Activated naive CD8-positive, alpha-beta T cell treated with anti-CD3 and anti-CD28 coated beads, Interleukin-2, amount 50 U/mL, for 24 hours (primary cell): ENCODE data around the gene CCSER2.
A peak's percentile ranks its signal among the peaks of the same experiment; 100 is the strongest.
"Not testable (repeated sequence)": the region's sequence is repeated elsewhere in the genome, so short reads cannot be mapped to it uniquely, and the experiment has no call there.

Source experiments
- ATAC-seq: fragments of 150-1000 bp; cut with Tn5 transposase; one replicate; pipeline ENCODE4 v1.10.0; 2021
- DNase-seq: peaks from one replicate; pipeline ENCODE4 v3.0.0; 2021
- H3K27ac Mint-ChIP-seq: one replicate; pipeline ENCODE4 v1.8.0; 2021; ENCODE audit warnings: mild to moderate bottlenecking, mixed read lengths
- H3K27me3 Mint-ChIP-seq: one replicate; pipeline ENCODE4 v1.8.0; 2021; ENCODE audit warnings: mixed read lengths
- H3K36me3 Mint-ChIP-seq: one replicate; pipeline ENCODE4 v1.8.0; 2021; ENCODE audit warnings: low read depth, mixed read lengths
- H3K4me1 Mint-ChIP-seq: one replicate; pipeline ENCODE4 v1.8.0; 2021; ENCODE audit warnings: mixed read lengths
- H3K4me3 Mint-ChIP-seq: one replicate; pipeline ENCODE4 v1.8.0; 2021; ENCODE audit warnings: mild to moderate bottlenecking, moderate library complexity, mixed read lengths
- H3K9me3 Mint-ChIP-seq: one replicate; pipeline ENCODE4 v1.8.0; 2021; ENCODE audit warnings: mixed read lengths

Gene CCSER2

GRCh38 chr10:84407388-84408049 lies 79.1 kb downstream of the CCSER2 start:
- no peak overlapping the region for H3K4me3 Mint-ChIP-seq
- peaks cover 36% of the 10 kb centered on the region for H3K36me3 Mint-ChIP-seq
- DNase-seq = no peak
- no peak for ATAC-seq
- H3K27me3 Mint-ChIP-seq = no peaks in the 10 kb centered on the region
- peaks cover 27% of the 10 kb centered on the region for H3K9me3 Mint-ChIP-seq
- peaks cover 22% of the 10 kb centered on the region for H3K4me1 Mint-ChIP-seq
- H3K27ac Mint-ChIP-seq = no peak overlapping the region

- peaks cover 51% of the 10 kb centered on the region for H3K9me3 Mint-ChIP-seq
- peaks cover 5% of the 10 kb centered on the region for H3K4me1 Mint-ChIP-seq
- H3K36me3 Mint-ChIP-seq = peaks cover 71% of the 10 kb centered on the region
- no peak overlapping the region for H3K27ac Mint-ChIP-seq
- no peak overlapping the region for H3K4me3 Mint-ChIP-seq
- no peak for ATAC-seq
- no peaks in the 10 kb centered on the region for H3K27me3 Mint-ChIP-seq
- no peak for DNase-seq
Measured at GRCh38 chr10:84412482-84412881, 84.1 kb downstream of the CCSER2 start.

DNA sequence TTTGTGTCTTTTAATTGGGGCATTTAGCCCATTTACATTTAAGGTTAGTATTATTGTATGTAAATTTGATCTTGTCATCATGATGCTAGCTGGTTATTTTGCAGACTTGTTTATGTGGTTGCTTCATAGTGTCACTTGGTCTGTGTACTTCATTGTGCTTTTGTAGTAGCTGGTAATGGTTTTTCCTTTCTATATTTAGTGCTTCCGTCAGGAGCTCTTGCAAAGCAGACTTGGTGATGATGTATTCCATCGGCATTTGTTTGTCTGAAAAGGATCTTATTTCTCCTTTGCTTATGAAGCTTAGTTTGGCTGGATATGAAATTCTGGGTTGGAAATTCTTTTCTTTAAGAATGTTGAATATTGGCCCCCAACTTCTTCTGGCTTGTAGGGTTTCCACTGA lies 85.7 kb downstream of the CCSER2 start:
- not testable (repeated sequence) for H3K27me3 Mint-ChIP-seq, H3K4me3 Mint-ChIP-seq, H3K27ac Mint-ChIP-seq, DNase-seq, ATAC-seq, H3K4me1 Mint-ChIP-seq
- Mint-ChIP-seq H3K36me3 (peaks cover 79% of the 10 kb centered on the region), H3K9me3 (peaks cover 51% of the 10 kb centered on the region)

- Mint-ChIP-seq H3K27me3 (no peaks in the 10 kb centered on the region), H3K4me3 (no peak overlapping the region), H3K9me3 (peaks cover 53% of the 10 kb centered on the region), H3K27ac (no peak overlapping the region), H3K36me3 (peaks cover 83% of the 10 kb centered on the region), H3K4me1 (peaks cover 5% of the 10 kb centered on the region)
- ATAC-seq = no peak
- DNase-seq = no peak
Measured at GRCh38 chr10:84415539-84416244, 87.3 kb downstream of the CCSER2 start.

DNA sequence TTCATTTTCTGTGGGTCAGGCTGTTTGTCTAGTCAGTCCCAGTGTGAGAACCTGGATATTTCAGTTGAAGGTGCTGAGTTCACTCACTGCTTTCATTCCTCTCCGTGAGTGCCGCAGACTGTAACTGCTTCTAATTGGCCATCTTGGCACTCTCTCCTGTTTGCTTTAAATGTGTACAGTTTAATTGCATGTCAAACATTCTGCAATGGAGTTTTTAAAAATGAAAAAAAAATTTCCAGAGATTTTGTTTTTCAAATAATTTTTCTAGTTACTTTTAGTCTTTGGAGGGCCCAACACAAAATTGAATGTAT lies 87.8 kb downstream of the CCSER2 start:
- Mint-ChIP-seq H3K36me3 (peaks cover 83% of the 10 kb centered on the region), H3K9me3 (peaks cover 54% of the 10 kb centered on the region), H3K27ac (no peak overlapping the region), H3K4me3 (no peak overlapping the region), H3K4me1 (peaks cover 5% of the 10 kb centered on the region), H3K27me3 (no peaks in the 10 kb centered on the region)
- no peak for DNase-seq
- no peak for ATAC-seq

- no peak overlapping the region for H3K27ac Mint-ChIP-seq
- H3K4me1 Mint-ChIP-seq = peaks cover 25% of the 10 kb centered on the region
- peaks cover 53% of the 10 kb centered on the region for H3K36me3 Mint-ChIP-seq
- no peak for DNase-seq
- no peaks in the 10 kb centered on the region for H3K27me3 Mint-ChIP-seq
- peaks cover 27% of the 10 kb centered on the region for H3K9me3 Mint-ChIP-seq
- ATAC-seq = no peak
- H3K4me3 Mint-ChIP-seq = no peak overlapping the region
Measured at GRCh38 chr10:84423719-84424118, 95.3 kb downstream of the CCSER2 start.

DNA sequence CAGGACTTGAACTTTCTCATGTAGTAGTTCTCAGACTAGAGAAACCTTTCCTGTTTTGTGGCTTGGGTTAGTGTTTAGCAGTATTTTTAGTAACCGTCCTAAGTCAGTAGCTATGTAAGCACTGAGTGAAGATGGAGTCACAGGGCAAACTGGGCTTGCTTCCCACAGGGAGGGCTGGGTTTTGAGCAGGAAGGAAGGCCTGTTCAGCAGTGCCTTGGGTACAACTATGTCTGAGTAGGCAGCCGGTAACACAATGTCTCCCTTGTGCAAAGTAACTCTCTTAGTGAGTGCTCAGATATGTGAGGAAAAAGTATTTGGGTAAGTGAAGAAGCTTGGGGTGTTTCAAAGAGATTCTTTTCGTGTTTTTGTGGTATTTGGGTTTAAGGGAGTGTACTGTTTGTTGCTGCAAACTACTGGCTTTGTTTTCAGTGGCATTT lies 96.4 kb downstream of the CCSER2 start:
- peak; percentile 80 for ATAC-seq
- H3K9me3 Mint-ChIP-seq = peaks cover 20% of the 10 kb centered on the region
- no peaks in the 10 kb centered on the region for H3K27me3 Mint-ChIP-seq
- peak; percentile 12 for DNase-seq
- H3K4me1 Mint-ChIP-seq = peaks cover 30% of the 10 kb centered on the region
- H3K27ac Mint-ChIP-seq = peak overlapping the region; percentile 74
- peak overlapping the region; percentile 61 for H3K4me3 Mint-ChIP-seq
- peaks cover 46% of the 10 kb centered on the region for H3K36me3 Mint-ChIP-seq

- no peak for DNase-seq
- Mint-ChIP-seq H3K4me3 (no peak overlapping the region), H3K27me3 (no peaks in the 10 kb centered on the region), H3K36me3 (peaks cover 21% of the 10 kb centered on the region), H3K27ac (no peak overlapping the region), H3K9me3 (no peaks in the 10 kb centered on the region), H3K4me1 (peaks cover 34% of the 10 kb centered on the region)
- ATAC-seq = no peak
Measured at GRCh38 chr10:84427903-84428650, 99.7 kb downstream of the CCSER2 start.

GRCh38 chr10:84428711-84429110 lies 100.3 kb downstream of the CCSER2 start:
- Mint-ChIP-seq H3K27ac (no peak overlapping the region), H3K27me3 (no peaks in the 10 kb centered on the region), H3K4me3 (no peak overlapping the region), H3K4me1 (peaks cover 31% of the 10 kb centered on the region), H3K9me3 (no peaks in the 10 kb centered on the region), H3K36me3 (peaks cover 19% of the 10 kb centered on the region)
- DNase-seq = no peak
- ATAC-seq = no peak

DNA sequence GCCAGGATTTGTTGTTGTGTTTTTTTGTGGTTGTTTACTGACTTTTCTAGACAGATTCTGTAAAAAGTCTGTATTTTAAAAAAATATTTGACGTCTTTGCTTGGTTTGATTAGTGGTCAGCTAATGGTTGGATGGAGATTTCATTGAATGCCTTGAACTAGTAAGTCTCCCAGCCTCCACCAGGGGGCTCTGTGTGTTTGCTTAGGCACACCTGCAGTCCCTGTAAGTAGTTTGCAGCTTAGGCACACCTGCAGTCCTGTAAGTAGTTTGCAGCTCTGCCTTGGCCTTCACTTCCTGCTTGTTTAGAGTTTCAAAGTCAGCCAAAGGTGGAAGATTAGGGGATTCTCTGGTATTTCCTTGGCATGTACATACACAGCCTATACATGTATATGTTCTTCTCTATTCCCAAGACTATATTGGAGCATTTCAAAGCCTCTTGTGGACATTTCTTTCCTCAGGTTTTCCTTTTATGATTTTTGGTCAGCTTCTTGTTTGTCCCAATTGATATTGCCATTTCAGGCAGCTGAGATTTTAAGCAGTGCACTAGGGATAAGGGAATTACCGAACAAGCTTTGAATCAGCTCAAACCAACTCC lies 101.6 kb downstream of the CCSER2 start:
- no peak overlapping the region for H3K27ac Mint-ChIP-seq
- DNase-seq = peak; percentile 72

DNA sequence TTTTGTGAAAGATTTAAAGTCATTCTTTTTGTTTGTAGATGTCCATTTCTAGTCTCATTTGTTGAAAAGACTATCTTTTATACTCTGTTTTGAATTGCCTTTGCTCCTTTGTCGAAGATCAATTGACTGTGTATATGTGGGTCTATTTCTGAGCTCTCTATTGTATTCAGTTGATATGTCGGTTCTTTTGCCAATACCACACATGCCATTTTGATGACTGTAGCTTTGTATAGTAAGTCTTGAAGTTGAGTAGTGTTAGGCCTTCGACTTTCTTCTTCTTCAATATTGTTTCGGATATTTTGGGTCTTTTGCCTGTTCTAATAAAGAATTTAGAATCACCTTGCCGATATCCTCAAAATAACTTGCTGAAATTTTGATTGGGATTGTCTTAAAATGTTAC lies 104.5 kb downstream of the CCSER2 start:
- Mint-ChIP-seq H3K36me3 (peaks cover 20% of the 10 kb centered on the region), H3K4me3 (no peak overlapping the region), H3K9me3 (no peaks in the 10 kb centered on the region), H3K27me3 (no peaks in the 10 kb centered on the region), H3K4me1 (peaks cover 13% of the 10 kb centered on the region), H3K27ac (no peak overlapping the region)
- no peak for DNase-seq
- ATAC-seq = no peak

More for the DNA sequence above, 101.6 kb downstream of the CCSER2 start:
- Mint-ChIP-seq H3K9me3 (no peaks in the 10 kb centered on the region), H3K4me1 (peaks cover 22% of the 10 kb centered on the region), H3K36me3 (peaks cover 18% of the 10 kb centered on the region), H3K4me3 (no peak overlapping the region), H3K27me3 (no peaks in the 10 kb centered on the region)
- peak; percentile 59 for ATAC-seq

GRCh38 chr10:84440781-84441180 lies 112.4 kb downstream of the CCSER2 start:
- Mint-ChIP-seq H3K36me3 (peaks cover 43% of the 10 kb centered on the region), H3K27ac (no peak overlapping the region), H3K4me1 (no peaks in the 10 kb centered on the region), H3K27me3 (no peaks in the 10 kb centered on the region), H3K9me3 (peaks cover 6% of the 10 kb centered on the region), H3K4me3 (no peak overlapping the region)
- no peak for DNase-seq
- no peak for ATAC-seq

DNA sequence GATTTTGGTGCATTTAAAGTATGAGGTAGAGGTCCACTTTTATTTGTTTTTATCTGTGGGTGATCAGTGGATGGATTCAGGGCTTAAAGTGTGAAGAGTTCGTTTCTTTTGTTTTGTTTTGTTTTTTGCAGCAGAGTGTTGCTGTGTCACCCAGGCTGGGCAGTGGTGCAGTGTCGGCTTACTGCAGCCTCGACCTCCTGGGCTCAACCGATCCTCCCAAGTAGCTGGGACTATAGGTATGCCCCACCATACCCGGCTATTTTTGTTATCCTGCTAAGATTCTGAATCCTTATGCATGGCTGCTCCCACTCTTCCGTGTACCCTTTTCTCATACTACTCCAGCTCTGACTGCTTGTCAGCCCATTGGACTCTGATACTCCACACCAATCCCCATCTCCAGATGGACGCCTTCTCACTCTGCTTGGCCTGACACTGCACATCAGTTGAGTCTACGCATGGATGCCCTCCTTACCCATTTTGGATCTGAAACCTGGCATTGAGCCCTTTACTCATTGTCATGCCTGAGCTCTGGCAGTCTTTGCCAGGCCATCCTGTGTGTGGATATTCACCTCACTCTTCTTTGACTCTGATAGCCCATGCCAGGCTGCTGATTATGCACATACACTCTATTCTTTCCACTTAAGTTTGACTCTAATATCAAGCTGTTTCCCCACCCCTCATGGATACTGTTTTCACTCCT lies 119.5 kb downstream of the CCSER2 start:
- Mint-ChIP-seq H3K27me3 (no peaks in the 10 kb centered on the region), H3K4me1 (no peaks in the 10 kb centered on the region), H3K27ac (no peak overlapping the region), H3K9me3 (no peaks in the 10 kb centered on the region), H3K4me3 (no peak overlapping the region), H3K36me3 (peaks cover 26% of the 10 kb centered on the region)
- ATAC-seq (no peak), DNase-seq (no peak)

GRCh38 chr10:84449351-84449750 lies 121.0 kb downstream of the CCSER2 start:
- H3K27me3 Mint-ChIP-seq, ATAC-seq, DNase-seq, H3K27ac Mint-ChIP-seq, H3K4me3 Mint-ChIP-seq, H3K4me1 Mint-ChIP-seq, H3K9me3 Mint-ChIP-seq: not testable (repeated sequence)
- peaks cover 21% of the 10 kb centered on the region for H3K36me3 Mint-ChIP-seq
